Activated naive CD4-positive, alpha-beta T cell treated with anti-CD3 and anti-CD28 coated beads, Interleukin-2, amount 50 U/mL, for 16 hours (primary cell): Measurements from ENCODE around the gene MCM9.
A peak's percentile ranks its signal among the peaks of the same experiment; 100 is the strongest.
"Not testable (repeated sequence)": the region's sequence is repeated elsewhere in the genome, so short reads cannot be mapped to it uniquely, and the experiment has no call there.

Experiments
- DNase-seq: peaks from one replicate; pipeline ENCODE4 v3.0.0-alpha.2; 2020

Gene MCM9

GRCh38 chr6:118789419-118789818 is 145.5 kb downstream of the MCM9 start:
- DNase-seq, result no peak

DNA sequence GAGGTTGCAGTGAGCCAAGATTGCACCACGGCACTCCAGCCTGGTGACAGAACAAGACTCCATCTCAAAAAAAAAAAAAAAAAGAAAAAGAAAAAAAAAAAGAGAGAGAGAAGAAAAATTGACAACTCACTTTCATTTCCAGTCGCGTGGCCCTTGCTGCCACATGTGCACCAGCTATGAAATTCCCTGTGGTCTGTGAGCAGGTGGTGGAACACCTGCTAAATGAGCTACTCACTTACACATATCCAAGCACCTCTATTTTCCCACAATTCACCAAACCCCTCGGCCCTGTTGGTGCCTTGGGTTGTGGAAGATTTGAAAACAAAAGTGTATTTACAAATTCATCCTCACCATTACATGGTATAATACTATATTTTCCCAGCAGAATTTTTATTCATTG is 146.3 kb downstream of the MCM9 start:
- no peak for DNase-seq

- no peak for DNase-seq
These were observed 147.1 kb downstream of the MCM9 start for GRCh38 chr6:118787724-118788423.

GRCh38 chr6:118786596-118787453 is 148.1 kb downstream of the MCM9 start:
- no peak for DNase-seq

- no peak for DNase-seq
These were observed 149.4 kb downstream of the MCM9 start for GRCh38 chr6:118785601-118786000.

- DNase-seq, result no peak
These were observed 150.3 kb downstream of the MCM9 start for GRCh38 chr6:118784641-118785164.

DNA sequence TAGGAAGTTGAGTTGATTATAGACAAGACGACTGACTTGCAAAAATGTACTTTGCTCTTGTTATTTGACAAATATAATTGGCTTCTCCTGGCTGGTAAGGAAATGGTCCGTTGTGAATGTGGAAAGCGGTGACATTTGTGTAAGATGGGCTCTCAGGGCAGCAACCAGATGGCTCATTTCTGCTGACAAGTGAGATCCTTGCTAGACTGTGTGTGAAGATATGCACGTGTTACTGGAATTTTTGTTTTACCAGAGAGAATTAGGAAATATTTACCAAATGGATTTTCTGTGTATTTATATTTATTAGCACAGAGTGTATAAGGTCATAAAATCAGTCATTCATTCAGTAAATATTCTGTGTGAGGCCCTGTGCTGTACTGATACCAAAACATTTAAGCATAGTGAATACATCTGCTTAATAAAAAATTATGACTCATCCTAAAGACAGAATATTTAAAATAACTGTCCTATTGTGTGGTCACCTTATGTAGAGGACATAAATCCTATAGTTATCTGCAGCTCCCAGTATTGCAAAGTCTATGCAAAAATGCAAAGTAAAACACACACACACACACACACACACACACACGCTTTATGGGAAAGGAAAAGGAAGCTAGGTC is 150.9 kb downstream of the MCM9 start:
- DNase-seq, result no peak

DNA sequence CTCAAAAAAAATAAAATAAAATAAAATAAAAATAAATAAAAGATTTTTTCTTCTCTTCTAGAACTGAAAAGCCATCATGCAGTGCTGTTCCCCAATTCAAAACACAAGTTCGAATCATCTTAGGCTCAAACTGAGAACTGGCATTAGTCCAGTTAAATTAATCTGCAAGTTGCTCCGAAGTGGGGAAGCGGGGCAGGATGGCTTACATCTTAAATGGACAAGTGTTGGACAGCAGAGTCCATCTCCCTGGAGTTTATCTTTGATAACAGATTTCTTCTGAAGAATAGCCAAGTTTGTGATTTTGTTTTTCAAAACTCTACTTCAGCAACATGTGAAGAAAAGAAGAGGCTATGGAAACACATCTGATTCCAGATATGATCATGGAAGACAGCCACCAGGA is 152.3 kb downstream of the MCM9 start:
- no peak for DNase-seq

DNA sequence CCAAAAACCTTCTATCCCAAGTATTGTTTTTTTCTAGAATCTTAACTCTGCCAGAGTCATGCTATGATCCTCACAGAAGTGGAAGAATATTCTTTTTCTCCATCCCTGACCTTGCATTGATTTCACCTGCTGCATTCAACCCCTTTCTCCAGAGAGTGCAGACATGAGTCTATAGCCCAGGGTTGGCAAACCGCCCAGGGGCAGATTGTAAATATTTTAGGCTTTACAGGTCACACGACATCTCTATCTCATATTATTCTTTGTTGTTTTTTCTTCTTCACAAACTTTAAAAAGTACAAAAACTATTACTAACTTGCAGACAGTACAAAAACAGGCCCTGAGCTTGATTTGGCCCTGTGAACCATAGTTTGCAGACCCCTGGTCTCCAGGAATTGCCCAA is 153.1 kb downstream of the MCM9 start:
- no peak for DNase-seq

DNA sequence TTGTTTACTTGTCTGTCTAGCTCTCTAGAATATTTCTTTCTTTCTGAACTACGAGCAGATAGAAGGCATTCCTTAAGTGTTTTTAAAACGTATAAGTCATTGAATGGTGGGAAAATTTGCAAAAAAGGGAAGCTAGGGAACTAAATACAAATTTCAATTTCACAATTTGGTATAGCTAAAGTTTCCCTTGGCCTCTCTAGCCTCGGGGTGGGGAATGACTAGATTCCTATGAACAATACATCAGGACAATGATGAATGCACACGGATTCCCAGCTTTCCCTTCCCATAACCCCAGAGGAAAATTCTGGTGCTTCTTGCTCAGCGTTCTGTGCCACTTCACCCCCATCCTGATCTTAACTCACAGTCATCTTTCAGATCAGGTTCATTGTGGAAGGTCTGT is 154.3 kb downstream of the MCM9 start:
- no peak for DNase-seq

- DNase-seq, result peak; percentile 69
These were observed 158.1 kb downstream of the MCM9 start for GRCh38 chr6:118776607-118777549.

DNA sequence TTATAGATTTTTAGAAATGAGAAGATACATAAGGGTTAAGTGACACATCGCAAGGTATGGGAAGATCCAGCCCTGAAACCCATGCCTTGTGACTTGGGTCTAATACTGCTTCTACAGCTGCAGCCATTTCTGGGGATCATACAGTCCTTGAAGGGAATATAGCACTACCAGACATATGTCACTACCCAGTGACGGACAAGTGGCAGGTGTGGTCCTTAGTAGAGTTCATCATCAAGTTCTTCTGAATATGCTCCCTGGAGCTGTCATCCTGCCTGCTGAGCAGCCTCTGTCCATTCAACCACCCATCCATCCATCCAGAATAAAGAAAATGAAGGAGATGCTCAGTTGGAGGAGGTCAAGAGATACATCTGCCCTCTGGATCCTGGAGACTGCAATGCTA is 159.6 kb downstream of the MCM9 start:
- DNase-seq, result no peak

DNA sequence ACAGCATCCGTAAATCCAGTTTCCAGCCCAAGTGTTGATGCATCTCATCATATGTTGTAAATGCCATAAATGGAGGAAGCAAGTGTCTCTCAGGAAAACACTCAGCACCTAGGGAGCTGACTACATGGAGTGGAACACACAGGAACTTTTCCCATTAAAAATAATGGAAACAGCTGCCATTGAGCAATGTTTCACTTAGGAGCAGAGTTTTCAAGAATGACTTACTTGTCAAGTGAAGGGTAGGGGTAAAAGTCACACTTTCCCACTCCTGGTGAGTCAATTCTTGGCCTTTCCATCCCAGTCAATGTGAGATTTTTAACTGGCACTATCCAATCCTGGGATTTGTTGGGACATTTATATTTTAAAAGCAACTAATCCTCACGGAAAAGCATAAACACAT is 160.4 kb downstream of the MCM9 start:
- DNase-seq, result no peak

- no peak for DNase-seq
These were observed 162.1 kb downstream of the MCM9 start for GRCh38 chr6:118772886-118773285.

DNA sequence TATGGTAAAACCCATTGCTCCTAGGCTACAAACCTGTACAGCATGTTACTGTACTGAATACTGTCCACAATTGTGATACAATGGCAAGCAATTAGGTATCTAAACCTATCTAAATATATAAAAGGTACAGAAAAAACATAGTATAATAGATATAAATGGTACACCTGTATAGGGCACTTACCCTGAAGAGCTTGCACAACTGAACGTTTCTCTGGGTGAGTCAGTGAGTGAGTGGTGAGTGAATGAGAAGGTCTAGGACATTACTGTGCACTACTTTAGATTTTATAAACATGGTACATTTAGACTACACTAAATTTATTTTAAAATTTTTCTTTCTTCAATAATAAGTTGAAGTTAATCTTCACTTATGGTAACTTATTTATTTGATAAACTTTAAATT is 163.7 kb downstream of the MCM9 start:
- DNase-seq, result no peak

DNA sequence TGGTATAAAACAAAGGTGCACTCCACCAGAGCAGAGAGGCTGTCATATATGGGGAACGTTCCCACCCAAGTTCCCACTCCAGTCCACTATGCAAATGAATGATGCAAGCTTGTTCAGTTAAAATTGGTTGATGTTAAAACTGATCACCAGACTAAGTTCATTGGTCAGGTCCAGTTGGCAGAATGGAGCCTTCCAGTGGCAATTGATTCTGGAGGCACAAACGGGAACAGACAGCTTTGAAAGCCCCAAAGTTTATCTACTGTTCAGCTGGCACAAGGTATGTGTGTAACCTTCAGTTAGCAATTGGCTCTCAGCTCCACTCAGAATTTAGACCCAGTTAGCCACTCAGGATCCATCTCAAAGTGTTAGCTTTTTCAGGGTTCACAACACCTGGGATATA is 164.1 kb downstream of the MCM9 start:
- DNase-seq, result no peak

DNA sequence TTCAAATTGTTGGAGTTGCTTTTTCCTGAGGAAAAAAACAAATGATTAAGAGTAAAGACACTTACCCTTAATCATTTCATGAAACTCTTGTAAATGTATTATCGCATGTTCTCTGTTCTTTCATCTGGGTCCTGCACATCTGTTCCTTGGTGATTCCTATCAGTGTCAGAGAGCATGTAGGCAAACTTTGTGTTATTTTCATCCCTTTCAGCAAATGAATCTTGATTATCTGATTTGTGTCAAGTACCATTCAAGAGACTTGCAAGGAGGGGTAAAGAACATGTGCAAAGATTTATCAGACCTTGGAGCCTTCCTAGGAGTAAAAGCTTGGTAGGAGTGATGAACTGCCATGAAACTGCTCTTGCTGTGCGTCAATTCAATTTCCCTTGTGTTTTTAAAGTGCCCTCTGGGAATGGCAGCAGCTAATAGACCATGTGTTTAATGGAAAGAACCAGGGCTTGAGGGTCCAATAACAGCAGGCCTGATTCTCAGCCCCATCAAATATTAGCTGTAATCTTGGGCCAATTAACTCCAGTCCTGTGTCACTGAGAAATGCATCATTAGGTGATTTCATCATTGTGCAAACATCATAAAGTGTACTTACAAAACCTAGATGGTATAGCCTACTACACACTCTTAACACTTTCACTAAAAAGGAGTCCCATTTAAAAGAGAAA is 164.7 kb downstream of the MCM9 start:
- no peak for DNase-seq

DNA sequence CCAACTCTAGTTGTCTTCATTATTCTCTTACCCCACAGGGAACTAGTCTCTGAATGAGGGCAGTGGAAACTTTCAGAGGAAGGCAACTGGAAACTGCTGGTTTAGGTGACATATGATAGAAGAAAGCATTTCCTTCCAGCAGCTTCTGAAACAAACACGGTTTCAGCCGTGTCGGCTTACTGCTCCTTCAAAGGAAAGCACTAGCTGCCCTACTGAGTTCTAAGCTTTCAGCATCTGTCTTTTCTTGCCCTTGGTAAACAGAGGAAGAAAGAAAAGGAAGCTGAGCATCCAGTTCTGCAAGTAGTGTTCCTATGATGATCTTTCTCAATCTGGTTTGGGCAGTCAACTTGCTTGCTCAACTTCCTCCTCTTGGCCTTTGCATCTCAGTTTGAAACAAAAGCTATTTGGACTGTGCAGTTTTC is 166.0 kb downstream of the MCM9 start:
- DNase-seq, result no peak

GRCh38 chr6:118768441-118768840 is 166.5 kb downstream of the MCM9 start:
- no peak for DNase-seq

DNA sequence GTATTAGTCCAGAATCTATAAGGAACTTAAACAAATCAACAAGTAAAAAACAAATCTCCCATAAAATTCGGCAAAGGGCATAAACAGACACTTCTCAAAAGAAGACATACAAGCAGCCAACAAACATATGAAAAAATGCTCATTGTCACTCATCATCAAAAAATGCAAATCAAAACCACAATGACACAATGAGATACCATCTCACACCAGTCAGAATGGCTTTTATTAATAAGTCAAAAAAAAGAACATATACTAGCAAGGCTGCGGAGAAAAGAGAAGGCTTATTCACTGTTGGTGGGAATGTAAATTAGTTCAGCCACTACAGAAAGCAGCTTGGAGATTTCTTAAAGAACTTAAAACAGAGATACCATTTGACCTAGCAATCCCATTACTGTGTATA is 169.6 kb downstream of the MCM9 start:
- DNase-seq, result not testable (repeated sequence)

DNA sequence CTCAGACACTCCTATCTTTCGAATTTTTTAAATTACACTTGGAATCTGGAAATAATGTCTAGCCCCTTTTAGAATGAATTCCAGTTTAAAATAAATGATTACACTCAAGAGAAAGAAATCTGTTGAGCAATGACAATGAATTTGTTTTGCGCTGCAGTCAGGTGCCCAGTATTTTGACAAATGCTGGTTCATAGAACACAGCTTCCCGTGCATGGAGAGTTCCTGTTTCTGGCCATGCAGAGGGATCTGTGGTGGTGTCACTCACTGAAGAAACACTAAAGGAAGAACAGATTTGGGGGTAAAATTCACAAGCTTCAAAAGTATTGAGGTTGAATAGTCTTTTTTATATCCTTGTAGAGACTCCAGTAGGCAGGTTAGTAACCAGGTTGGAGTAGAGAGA is 170.2 kb downstream of the MCM9 start:
- no peak for DNase-seq
